ENCODE results near the gene TREML4.

Gene TREML4

DNA sequence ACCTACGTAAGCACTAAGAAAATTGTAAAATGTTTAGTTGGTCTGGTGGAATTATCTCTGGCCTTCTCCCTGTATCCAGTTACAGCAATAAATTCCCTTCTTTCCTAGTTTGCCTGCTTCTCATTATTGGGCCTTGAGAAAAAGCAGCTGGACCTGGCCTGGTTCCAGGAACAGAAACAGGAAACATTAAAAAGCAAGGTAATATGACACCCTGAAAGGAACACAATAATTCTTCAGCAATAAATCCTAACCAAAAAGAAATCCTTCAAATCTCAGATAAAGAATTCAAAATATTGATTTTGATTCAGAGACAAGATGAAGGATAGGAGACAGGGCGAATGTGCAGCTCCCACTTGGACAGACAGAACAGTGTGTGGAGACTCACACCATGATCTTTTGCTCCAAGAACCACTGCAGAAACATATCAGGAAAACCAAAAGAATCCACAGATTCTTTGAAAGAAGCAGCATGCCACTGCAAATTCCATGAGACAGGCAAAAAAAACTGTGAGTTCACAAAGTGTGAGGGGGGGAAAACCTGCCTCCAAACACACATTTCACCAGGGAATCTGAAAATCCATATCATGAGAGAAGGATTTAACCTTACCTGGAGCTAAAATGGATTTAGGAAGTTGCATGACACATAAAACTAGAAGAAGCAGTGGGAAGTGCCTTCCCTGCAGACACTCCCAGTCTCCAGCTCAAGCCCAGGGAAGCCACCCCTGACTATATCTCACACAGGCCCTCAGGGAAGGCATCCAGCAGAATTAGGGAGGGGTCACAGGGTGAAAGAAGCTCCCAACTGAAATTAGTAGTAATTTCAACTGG is 29.4 kb downstream of the TREML4 start (continued):
- TF ChIP-seq ZEB2 (tag by site-specific recombination; IDR thresholded peaks at IDR 0.05) (0 out of 2 replicates have a peak, but pooled peaks have one; percentile 40), MEIS1 (CRISPR knock-in tag; IDR thresholded peaks at IDR 0.05; ENCODE audit: borderline replicate concordance) (no peak), ZNF585B (tag by site-specific recombination; IDR thresholded peaks at IDR 0.05) (no peak), ZNF174 (tag by site-specific recombination; IDR thresholded peaks at IDR 0.05) (no peak), RBAK (tag by site-specific recombination; IDR thresholded peaks at IDR 0.05) (no peak), ZNF138 (tag by site-specific recombination; IDR thresholded peaks at IDR 0.05; ENCODE audit: borderline replicate concordance) (no peak), ZNF391 (tag by site-specific recombination; IDR thresholded peaks at IDR 0.05; ENCODE audit: borderline replicate concordance, low read depth) (no peak), ZNF530 (tag by site-specific recombination; IDR thresholded peaks at IDR 0.05; ENCODE audit: low read depth) (no peak), TRIM28 (IDR thresholded peaks at IDR 0.05; ENCODE audit: borderline replicate concordance, low read length) (peak; percentile 74), IKZF3 (tag by site-specific recombination; IDR thresholded peaks at IDR 0.05) (peak; percentile 71), ZNF843 (tag by site-specific recombination; IDR thresholded peaks at IDR 0.05) (peak; percentile 86), ZNF155 (tag by site-specific recombination; IDR thresholded peaks at IDR 0.05) (no peak), ZBTB7A (tag by site-specific recombination; IDR thresholded peaks at IDR 0.05; ENCODE audit: low read depth) (no peak), PRDM1 (tag by site-specific recombination; IDR thresholded peaks at IDR 0.05) (no peak), ZNF37A (tag by site-specific recombination; IDR thresholded peaks at IDR 0.05) (no peak), ZNF433 (tag by site-specific recombination; IDR thresholded peaks at IDR 0.05; ENCODE audit: low read depth) (no peak), ZNF561 (tag by site-specific recombination; IDR thresholded peaks at IDR 0.05; ENCODE audit: borderline replicate concordance) (peak; percentile 52; the same call in 1 of the 2 replicates), ZNF624 (tag by site-specific recombination; IDR thresholded peaks at IDR 0.05) (no peak), ZNF560 (tag by site-specific recombination; IDR thresholded peaks at IDR 0.05; ENCODE audit: borderline replicate concordance) (no peak), ZNF501 (tag by site-specific recombination; IDR thresholded peaks at IDR 0.05) (peak; percentile 27; the same call in 1 of the 2 replicates), TCF7L2 (IDR thresholded peaks at IDR 0.05; ENCODE audit: borderline replicate concordance, low read depth, low read length) (no peak), ZNF830 (tag by site-specific recombination; IDR thresholded peaks at IDR 0.05; ENCODE audit: low read depth) (no peak), ZBTB1 (tag by site-specific recombination; IDR thresholded peaks at IDR 0.05) (no peak), ZNF248 (tag by site-specific recombination; IDR thresholded peaks at IDR 0.05) (no peak), ZNF350 (tag by site-specific recombination; IDR thresholded peaks at IDR 0.05) (no peak), ZNF146 (tag by site-specific recombination; IDR thresholded peaks at IDR 0.05) (no peak), ZNF791 (tag by site-specific recombination; IDR thresholded peaks at IDR 0.05) (no peak)
- TF ChIP-seq, protein P1, sequence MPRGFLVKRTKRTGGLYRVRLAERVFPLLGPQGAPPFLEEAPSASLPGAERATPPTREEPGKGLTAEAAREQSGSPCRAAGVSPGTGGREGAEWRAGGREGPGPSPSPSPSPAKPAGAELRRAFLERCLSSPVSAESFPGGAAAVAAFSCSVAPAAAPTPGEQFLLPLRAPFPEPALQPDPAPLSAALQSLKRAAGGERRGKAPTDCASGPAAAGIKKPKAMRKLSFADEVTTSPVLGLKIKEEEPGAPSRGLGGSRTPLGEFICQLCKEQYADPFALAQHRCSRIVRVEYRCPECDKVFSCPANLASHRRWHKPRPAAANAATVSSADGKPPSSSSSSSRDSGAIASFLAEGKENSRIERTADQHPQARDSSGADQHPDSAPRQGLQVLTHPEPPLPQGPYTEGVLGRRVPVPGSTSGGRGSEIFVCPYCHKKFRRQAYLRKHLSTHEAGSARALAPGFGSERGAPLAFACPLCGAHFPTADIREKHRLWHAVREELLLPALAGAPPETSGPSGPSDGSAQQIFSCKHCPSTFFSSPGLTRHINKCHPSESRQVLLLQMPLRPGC (tag by site-specific recombination; IDR thresholded peaks at IDR 0.05): peak; percentile 54; the same call in 1 of the 2 replicates
- TF ChIP-seq, protein P2, sequence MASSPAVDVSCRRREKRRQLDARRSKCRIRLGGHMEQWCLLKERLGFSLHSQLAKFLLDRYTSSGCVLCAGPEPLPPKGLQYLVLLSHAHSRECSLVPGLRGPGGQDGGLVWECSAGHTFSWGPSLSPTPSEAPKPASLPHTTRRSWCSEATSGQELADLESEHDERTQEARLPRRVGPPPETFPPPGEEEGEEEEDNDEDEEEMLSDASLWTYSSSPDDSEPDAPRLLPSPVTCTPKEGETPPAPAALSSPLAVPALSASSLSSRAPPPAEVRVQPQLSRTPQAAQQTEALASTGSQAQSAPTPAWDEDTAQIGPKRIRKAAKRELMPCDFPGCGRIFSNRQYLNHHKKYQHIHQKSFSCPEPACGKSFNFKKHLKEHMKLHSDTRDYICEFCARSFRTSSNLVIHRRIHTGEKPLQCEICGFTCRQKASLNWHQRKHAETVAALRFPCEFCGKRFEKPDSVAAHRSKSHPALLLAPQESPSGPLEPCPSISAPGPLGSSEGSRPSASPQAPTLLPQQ (tag by site-specific recombination; IDR thresholded peaks at IDR 0.05): peak; percentile 29; the same call in 1 of the 2 replicates
- TF ChIP-seq, protein P3, sequence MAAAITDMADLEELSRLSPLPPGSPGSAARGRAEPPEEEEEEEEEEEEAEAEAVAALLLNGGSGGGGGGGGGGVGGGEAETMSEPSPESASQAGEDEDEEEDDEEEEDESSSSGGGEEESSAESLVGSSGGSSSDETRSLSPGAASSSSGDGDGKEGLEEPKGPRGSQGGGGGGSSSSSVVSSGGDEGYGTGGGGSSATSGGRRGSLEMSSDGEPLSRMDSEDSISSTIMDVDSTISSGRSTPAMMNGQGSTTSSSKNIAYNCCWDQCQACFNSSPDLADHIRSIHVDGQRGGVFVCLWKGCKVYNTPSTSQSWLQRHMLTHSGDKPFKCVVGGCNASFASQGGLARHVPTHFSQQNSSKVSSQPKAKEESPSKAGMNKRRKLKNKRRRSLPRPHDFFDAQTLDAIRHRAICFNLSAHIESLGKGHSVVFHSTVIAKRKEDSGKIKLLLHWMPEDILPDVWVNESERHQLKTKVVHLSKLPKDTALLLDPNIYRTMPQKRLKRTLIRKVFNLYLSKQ (tag by site-specific recombination; IDR thresholded peaks at IDR 0.05; ENCODE audit: borderline replicate concordance): no peak
- TF ChIP-seq, protein P4, sequence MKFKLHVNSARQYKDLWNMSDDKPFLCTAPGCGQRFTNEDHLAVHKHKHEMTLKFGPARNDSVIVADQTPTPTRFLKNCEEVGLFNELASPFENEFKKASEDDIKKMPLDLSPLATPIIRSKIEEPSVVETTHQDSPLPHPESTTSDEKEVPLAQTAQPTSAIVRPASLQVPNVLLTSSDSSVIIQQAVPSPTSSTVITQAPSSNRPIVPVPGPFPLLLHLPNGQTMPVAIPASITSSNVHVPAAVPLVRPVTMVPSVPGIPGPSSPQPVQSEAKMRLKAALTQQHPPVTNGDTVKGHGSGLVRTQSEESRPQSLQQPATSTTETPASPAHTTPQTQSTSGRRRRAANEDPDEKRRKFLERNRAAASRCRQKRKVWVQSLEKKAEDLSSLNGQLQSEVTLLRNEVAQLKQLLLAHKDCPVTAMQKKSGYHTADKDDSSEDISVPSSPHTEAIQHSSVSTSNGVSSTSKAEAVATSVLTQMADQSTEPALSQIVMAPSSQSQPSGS (tag by site-specific recombination; IDR thresholded peaks at IDR 0.05; ENCODE audit: low read depth): no peak
- TF ChIP-seq, protein P5, sequence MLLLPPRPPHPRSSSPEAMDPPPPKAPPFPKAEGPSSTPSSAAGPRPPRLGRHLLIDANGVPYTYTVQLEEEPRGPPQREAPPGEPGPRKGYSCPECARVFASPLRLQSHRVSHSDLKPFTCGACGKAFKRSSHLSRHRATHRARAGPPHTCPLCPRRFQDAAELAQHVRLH (tag by site-specific recombination; IDR thresholded peaks at IDR 0.05): peak; percentile 28; the same call in 1 of the 2 replicates
